NCI-H1105 (cell line): ENCODE results near the gene CACNA1H.
"Not testable (repeated sequence)": the region's sequence is repeated elsewhere in the genome, so short reads cannot be mapped to it uniquely, and the experiment has no call there.

Experiments used
- DNase-seq: peaks from one replicate; lab custom pipeline; 2025; lab: John Stamatoyannopoulos, UW

The CACNA1H gene

GRCh38 chr16:1213796-1214372 is 61.0 kb downstream of the CACNA1H start:
- DNase-seq = no peak

GRCh38 chr16:1214719-1215118 is 61.8 kb downstream of the CACNA1H start:
- no peak for DNase-seq

- no peak for DNase-seq
Measured at GRCh38 chr16:1215574-1216295, 62.8 kb downstream of the CACNA1H start.

GRCh38 chr16:1216296-1216619 is 63.4 kb downstream of the CACNA1H start:
- no peak for DNase-seq

DNA sequence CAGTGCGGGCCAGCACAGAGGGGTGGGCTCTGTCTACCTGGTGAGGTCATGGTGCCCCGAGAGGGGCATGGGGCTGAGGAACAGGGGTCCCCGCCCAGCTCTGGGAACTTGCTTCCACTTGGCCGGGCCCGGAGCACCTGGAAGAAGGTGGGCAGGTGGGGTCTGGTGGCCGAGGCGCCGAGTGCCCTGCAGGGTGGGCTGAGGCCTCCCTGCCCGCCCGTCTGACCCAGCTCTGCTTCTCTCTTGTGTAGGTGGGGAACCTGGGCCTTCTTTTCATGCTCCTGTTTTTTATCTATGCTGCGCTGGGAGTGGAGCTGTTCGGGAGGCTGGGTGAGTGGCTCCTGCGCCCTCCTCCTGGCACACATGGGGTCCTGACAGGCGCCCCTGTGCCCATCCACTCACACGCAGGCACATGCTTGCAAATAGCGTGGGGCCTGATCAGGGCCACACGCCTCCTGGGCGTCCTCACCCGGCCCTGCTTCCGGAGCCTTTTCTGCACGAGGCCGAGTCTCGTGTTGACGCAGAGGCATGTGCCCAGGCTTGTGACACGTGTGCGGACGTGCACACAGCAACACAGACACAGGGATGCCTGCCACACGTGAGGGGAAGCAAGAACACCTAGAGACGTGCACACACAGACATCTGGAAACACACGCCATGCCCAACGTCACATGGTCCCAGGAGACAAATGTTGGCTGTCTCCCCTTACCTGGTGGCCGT is 63.9 kb downstream of the CACNA1H start:
- DNase-seq = no peak

DNA sequence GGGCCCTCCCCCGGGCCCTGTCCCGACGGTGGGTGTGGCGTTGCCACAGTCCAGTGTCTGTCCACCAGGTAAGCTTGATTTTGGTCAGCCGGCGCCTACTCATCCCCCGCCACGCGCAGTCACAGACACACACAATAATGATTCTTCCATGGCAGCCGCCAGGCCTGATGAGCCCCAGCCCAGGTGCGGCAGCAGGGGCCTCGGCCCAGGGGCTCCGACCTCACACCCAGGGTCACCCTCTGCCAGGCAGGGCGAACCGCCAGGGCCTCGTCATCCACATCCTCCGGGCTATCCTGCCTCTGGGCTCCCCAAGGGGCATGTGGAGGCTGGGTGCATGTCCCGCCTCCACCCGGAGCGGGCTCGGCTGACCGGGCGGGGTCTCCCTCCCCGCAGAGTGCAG is 64.6 kb downstream of the CACNA1H start:
- DNase-seq = no peak

DNA sequence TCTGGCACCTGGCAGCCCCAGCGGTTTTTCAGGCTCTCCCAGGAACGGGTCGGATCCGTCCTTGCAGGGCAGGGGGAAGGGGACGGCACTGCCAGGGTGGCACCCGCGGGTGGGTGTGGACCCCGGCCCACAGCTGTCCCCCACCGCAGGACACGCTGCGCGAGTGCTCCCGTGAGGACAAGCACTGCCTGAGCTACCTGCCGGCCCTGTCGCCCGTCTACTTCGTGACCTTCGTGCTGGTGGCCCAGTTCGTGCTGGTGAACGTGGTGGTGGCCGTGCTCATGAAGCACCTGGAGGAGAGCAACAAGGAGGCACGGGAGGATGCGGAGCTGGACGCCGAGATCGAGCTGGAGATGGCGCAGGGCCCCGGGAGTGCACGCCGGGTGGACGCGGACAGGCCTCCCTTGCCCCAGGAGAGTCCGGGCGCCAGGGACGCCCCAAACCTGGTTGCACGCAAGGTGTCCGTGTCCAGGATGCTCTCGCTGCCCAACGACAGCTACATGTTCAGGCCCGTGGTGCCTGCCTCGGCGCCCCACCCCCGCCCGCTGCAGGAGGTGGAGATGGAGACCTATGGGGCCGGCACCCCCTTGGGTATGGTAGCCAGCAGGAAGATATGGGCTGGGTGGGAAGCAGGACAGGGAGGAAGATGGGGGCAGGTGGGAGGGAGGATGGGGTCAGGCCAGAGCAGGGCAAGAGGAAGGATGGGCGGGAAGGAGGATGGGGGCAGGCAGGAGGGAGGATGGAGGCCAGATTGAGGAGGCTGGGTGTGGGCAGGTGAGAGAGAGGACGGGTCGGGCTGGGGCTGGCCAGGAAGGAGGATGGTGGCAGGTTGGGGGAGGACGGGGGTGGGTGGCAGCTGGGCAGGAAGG is 65.4 kb downstream of the CACNA1H start:
- DNase-seq = no peak

DNA sequence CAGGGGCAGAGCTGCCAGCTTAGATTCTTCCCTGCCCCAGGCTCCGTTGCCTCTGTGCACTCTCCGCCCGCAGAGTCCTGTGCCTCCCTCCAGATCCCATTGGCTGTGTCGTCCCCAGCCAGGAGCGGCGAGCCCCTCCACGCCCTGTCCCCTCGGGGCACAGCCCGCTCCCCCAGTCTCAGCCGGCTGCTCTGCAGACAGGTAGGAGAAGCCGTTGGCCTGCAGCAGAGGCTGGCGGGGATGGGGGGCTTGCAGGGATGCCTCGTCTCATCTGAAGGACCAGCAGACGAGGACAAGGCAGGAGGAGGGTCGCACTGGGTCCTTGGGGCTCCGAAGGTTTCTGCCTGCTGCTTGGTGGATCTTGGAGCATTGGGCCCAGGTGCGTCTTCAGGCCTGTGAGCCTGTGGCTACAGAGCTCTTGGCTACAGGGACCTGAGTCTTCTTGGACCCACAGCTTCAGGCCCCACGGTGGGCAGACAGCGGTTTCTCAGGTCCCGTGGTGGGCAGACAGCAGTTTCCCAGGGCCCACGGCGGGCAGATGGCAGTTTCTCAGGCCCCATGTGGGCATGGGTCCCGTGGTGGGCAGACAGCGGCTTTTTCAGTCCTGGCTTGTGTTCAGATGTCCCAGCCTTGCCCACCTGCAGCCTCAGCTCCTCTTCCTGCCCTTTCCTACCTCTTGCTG is 66.2 kb downstream of the CACNA1H start:
- no peak for DNase-seq

GRCh38 chr16:1220098-1220728 is 67.3 kb downstream of the CACNA1H start:
- DNase-seq = no peak

- DNase-seq = no peak
Measured at GRCh38 chr16:1220841-1221627, 68.1 kb downstream of the CACNA1H start.

DNA sequence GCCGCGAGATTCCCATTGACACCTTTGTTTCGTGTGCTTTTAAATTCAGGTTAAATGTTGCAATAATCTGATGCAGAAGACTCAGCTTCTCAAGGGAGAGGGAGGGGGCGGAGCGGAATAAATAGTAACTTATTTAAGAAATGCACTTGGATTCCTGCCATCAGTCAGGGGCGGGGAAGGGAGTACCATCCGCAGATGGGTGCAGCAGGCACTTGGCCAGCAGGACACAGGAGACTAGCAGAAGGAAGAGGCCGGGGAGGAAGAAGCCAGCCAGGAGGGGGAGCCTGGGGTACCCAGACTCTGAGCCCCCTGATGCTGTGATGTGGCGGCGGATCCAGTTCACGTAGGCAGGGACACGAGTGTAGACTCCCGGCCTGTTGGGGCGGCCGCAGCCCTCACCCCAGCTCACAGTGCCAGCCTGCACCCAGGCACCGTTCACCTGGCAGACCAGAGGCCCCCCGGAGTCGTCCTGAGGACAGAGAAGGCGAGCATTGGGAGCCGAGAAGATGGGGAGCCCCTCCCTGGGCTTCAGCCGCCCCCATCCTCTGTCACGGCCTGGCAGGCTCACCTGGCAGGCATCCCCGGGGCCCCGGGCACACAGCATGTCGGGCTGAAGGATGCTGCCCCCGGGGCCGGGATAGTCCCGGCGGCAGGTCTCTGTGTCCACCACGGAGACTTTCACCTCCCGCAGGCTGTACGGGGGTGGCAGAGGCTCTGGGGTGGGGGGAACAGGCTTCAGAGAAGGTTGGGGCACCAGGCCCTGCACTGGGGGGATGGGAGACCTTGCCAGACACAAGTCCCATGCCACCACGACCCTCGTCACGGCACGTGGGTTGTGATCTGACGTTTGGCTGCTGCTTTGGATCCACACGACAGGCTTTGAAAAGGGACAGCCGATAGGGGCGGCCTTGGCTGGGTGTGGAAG is 69.0 kb downstream of the CACNA1H start:
- DNase-seq = no peak

DNA sequence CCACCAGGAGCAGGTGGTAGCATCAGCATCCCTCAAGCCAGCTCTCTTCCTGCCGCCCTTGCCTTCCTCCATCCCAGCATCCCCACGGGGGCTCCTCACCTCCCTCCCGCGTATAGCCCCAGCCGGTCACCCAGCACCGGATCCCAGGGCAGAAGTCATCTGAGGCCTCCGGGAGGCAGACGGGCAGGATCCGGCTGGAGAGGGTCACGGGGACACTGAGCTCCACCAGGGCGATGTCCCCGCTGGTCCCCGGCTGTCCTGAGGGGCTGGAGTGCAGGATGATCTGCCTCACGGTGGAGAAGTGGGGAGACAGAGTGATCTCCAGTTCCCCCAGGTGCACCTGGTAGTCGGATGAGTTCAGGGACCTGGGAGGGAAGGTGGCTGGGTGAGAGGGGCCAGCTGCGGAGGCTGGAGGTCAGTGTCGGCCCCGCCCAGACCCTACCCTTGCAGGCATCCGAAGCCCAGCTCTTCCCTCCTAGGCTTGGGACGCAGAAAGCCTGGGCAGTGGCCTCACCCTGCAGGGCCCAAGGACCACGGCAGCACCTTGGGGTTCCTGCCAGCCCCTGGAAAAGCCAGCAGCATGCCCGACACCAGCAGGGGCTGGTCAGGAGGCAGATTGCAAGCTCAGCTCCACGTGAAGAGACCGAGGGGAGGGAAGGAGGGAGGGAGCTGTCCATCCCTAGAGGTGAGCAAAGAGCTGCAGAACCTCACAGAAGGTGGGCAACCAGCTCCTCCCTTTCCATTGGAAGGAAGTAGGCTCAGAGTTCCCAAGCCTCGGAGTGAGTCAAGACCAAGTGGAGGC is 69.8 kb downstream of the CACNA1H start:
- no peak for DNase-seq

DNA sequence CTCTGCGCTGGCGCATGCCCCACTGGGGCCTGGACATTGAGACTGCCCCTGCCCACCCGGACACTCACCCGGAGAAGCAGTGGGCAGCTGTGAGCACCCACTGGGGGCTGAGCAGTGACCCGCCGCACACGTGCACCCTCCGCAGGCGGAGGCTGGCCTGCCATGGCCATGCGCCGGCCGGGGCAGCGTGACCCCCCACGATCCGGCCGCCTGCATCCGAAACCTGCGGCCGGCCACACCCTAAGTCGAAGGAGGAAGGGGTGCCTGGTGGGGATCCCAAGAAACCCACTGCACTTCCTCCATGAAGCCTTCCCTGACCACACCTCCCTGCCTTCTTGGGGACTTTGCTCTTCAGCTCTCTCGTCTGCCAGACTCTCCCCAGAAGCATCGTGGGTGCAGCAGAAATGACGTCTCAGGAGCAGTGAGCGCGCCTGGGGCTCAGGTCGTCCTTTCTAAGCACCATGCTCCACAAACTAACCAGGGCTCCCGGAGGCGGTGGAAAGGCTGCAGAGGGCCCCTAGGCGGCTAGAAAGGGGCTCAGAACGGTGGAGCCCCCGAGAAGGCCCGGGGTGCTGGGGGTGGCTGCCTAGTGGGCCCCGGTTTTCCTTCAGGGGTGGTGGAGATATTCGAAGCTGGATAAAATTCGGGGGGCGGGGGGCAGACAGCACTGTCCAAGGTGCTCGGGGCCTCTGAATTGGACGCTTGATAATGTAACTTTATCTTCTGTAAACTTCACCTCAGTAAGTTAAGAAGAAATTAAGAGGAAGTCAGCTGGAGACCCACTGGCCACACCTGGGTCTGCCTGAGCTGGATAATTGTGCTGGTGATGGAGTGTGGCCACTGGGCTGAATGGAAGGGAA is 70.7 kb downstream of the CACNA1H start:
- no peak for DNase-seq

GRCh38 chr16:1224558-1224957 is 71.7 kb downstream of the CACNA1H start:
- DNase-seq = no peak

DNA sequence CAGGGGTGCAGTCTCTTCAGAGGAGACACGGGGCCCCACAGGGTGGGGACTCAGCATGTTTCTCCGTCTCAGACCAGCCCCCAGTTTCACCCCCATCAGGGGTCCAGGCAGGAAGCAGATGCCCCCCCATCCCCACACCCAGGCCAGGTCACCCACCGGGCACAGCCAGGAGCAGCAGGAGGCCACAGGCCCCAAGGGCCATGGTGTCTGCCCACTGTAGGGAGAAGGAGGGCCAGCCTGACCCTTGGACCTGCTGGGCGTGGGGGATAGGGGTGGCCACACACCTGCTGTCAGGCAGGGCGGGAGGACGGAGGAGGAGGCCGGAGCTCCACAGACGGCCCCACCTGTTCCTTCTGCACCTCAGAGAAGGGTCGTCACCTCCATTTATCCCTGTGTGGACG is 72.1 kb downstream of the CACNA1H start, which contains the start of gene TPSG1:
TPSG1 (minus strand) TSS at position 218 of the 401 bp plus-strand sequence; CDS start at position 202, 16 bp downstream.
- no peak for DNase-seq

- not testable (repeated sequence) for DNase-seq
Measured at GRCh38 chr16:1225728-1226311, 72.9 kb downstream of the CACNA1H start.

DNA sequence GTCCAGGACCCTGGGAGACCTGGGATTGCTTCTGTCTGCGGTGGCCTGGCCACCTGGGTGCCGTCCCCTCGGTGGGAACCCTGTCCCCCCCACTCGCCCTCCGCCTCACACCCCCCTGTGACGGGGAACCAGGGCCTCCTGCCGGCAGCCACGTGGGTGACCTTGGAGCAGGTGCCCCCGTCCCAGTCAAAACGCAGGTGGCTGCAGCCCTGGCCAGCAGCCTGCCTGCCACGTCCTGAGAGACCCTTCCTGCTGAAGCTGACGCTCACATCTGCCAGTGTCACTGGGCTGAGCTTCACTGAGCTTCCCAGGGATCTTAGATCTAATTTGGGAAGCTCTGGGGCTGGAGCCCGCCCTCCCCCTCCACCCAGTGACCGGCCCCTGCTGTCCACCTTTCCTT is 73.8 kb downstream of the CACNA1H start:
- not testable (repeated sequence) for DNase-seq
